ENCODE results near the gene CDK2.
A peak's percentile ranks its signal among the peaks of the same experiment; 100 is the strongest.

The CDK2 gene

DNA sequence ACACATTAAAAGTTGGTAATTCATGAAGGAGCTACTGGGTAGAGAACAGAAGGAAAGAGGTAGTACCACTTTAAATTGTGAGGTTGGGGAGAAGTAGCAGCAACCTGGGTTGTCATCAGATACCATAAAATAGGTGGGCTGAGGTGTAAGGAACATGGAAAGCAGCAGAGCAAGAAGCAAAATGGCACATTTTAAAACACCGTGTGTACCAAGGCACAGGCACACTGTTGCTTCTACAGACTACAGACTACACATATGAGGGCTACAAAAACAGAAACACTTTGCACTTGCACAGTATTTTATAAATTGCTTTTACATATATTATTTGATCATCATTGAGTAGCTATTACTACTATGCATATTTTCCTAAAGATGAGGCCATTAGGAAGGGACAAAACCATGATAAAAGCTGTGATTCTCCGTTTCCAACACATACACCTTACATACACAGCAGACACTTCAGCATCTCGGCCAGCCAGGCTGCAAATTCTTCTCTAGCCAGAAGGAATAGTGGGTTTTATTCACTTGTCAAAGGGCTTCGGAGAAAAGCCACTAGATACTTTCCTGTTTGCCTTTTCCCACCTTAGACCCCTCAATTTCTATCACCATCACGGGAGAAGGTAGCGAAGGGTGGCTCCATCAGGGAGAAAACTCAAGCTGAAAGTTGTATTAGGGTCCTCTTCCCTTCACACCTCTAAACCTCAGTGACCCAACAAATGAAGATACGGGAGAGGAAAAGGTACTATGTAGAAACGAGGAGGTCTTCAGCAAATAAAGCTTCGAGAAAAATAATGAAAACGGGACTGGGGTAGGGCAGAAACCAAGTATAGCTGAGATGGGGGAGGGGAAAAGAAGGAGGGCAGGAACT, 40.5 kb upstream of the CDK2 start:
- H4K5ac ChIP-seq (ENCODE audit: low read length): no peak overlapping the region
- no peak overlapping the region for H2BK120ac ChIP-seq (ENCODE audit: low read depth, low read length)
- H3K27me3 ChIP-seq (ENCODE audit: insufficient read depth, low read length, poor library complexity): no peaks in the 10 kb centered on the region
- peak overlapping the region; percentile 97 for H3K56ac ChIP-seq (ENCODE audit: low read length)
- H3K23ac ChIP-seq (ENCODE audit: low read length): no peak overlapping the region
- peak overlapping the region; percentile 96 for H3K27ac ChIP-seq (ENCODE audit: low read depth, low read length)
- H3K79me1 ChIP-seq (ENCODE audit: low read length): peaks cover 9% of the 10 kb centered on the region
- peak overlapping the region; percentile 83 for H3K18ac ChIP-seq (ENCODE audit: low read length)
- peak overlapping the region; percentile 63 for H3K4me3 ChIP-seq (ENCODE audit: low read length)
- peak overlapping the region; percentile 75 for H3K9ac ChIP-seq (ENCODE audit: low read length)
- no peak overlapping the region for H2AK5ac ChIP-seq (ENCODE audit: low read length)
- no peak overlapping the region for H2BK15ac ChIP-seq (replicated peaks; ENCODE audit: low read depth)
- no peak for DNase-seq
- H3K36me3 ChIP-seq (ENCODE audit: control insufficient read depth, insufficient read depth, low read length): peaks cover 2% of the 10 kb centered on the region
- H3K4me2 ChIP-seq (ENCODE audit: low read length): peak overlapping the region; percentile 20
- peaks cover 4% of the 10 kb centered on the region for H3K4me1 ChIP-seq (ENCODE audit: control insufficient read depth, low read depth, low read length)
- peak overlapping the region; percentile 73 for H3K4ac ChIP-seq (ENCODE audit: low read depth, low read length)
- no CpG with 5 or more reads among the region's 10 CpGs for WGBS (ENCODE audit: extremely low coverage, insufficient coverage, low lambda C conversion rate)
- peaks cover 42% of the 10 kb centered on the region for H3K79me2 ChIP-seq (ENCODE audit: control insufficient read depth, insufficient read depth, low read length)
- no peak overlapping the region for H4K8ac ChIP-seq (ENCODE audit: low read depth, low read length)
- peak overlapping the region; percentile 39 for H2BK5ac ChIP-seq (ENCODE audit: low read length)

DNA sequence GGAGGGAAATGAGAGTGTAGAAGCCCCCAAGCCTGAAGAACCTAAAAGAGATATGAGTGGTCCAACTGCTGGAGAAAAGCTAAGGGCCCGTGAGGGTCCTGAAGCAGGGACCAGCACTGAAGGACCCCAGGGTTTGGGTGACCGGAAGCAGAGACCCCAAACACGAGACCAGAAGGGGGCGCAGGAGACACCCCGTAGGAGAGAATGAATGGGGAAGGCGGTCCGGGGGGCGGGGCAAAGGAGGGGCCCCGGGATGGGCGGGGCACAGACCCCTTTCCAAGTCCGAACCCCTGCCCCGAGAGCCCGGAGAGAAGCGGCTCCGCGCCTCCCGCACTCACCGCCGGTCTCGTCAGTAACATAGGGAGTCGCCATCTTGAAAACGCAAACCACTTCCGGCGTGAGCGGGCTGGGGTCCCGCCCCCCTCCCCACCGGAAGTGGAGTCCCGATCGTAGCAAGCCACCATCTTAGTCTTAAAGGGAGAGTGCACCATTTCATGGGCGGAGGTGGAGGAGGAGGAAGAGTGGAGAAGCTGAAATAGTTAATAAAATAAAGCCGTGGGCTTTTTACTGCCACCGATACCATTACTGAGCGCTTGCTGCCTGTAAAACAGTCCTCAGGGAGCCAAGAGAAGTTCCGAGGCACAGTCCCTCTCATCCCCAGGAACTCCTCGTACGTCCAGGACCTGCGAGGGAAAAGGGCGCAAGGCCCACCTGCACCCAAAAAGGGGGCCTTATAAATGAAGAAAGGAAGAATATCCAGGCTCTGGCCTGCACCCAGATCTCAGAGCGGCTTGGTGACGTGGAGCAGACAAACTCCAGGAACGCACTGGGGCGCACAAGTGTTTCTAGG, 39.7 kb upstream of the CDK2 start:
- Histone ChIP-seq H3K23ac (ENCODE audit: low read length) (peak overlapping the region; percentile 71), H2AK5ac (ENCODE audit: low read length) (peak overlapping the region; percentile 24), H2BK15ac (replicated peaks; ENCODE audit: low read depth) (no peak overlapping the region), H4K8ac (ENCODE audit: low read depth, low read length) (peak overlapping the region; percentile 92), H3K4ac (ENCODE audit: low read depth, low read length) (peak overlapping the region; percentile 89), H2BK5ac (ENCODE audit: low read length) (peak overlapping the region; percentile 97), H3K56ac (ENCODE audit: low read length) (peak overlapping the region; percentile 97), H3K27ac (ENCODE audit: low read depth, low read length) (peak overlapping the region; percentile 96), H3K79me1 (ENCODE audit: low read length) (peaks cover 9% of the 10 kb centered on the region), H3K27me3 (ENCODE audit: insufficient read depth, low read length, poor library complexity) (no peaks in the 10 kb centered on the region), H3K18ac (ENCODE audit: low read length) (peak overlapping the region; percentile 96), H4K5ac (ENCODE audit: low read length) (no peak overlapping the region), H3K4me1 (ENCODE audit: control insufficient read depth, low read depth, low read length) (peaks cover 6% of the 10 kb centered on the region), H2BK120ac (ENCODE audit: low read depth, low read length) (peak overlapping the region; percentile 73), H3K79me2 (ENCODE audit: control insufficient read depth, insufficient read depth, low read length) (peaks cover 37% of the 10 kb centered on the region), H3K4me3 (ENCODE audit: low read length) (peak overlapping the region; percentile 78), H3K9ac (ENCODE audit: low read length) (peak overlapping the region; percentile 75), H3K36me3 (ENCODE audit: control insufficient read depth, insufficient read depth, low read length) (peaks cover 2% of the 10 kb centered on the region), H3K4me2 (ENCODE audit: low read length) (peak overlapping the region; percentile 20)
- WGBS (ENCODE audit: extremely low coverage, insufficient coverage, low lambda C conversion rate): no CpG with 5 or more reads among the region's 42 CpGs
- peak; percentile 97 for DNase-seq

DNA sequence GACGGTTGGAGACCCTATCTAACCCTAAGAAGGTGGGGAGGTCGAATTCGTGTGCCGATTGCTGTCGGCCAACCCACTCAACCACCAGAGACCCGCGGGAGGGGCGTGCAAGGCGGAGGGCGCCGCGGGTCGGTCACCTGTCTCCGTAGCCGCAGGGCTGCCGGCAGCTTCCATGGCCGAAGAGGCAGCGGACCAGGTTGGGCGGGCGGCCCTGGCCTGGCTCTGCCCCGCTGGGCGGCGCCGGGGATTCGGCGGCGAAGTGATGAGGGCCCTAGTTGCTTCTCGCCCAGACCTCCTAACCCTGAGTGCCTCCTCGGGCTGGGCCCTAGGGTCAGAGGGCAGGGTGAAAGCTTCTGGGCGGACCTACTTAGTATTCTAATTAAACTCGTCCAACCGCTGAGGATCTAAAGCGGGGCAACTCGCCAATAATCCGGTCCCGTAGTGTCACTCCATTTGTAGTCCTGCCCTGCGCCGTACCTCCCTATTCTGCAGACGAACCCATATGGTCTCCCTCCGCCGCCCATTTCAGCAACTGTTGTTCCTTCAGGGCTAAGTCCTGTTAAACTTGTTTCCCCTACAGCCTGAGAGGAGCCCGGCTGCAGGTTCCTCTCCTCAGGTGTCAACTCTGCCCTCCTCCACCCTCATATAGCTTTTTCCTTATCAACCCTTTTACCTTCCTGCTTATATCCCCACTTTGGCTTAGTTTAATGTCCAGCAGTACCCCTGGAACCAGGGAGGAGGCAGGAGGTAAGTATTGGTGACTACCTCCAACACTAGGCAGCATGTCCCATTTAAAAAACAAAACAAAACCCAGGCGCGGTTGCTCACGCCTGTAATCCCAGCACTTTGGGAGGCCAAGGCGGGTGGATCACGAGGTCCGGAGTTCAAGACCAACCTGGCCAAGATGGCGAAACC, 38.8 kb upstream of the CDK2 start, which contains the start of gene PYM1:
TSS of gene PYM1 (minus strand) at position 307 of the 915 bp plus-strand sequence. CDS start at position 174, 133 bp downstream.
- H3K27me3 ChIP-seq (ENCODE audit: insufficient read depth, low read length, poor library complexity): peaks cover 2% of the 10 kb centered on the region
- peak within 1 kb of the TSS; percentile 97 for H2BK5ac ChIP-seq (ENCODE audit: low read length)
- H2BK15ac ChIP-seq (replicated peaks; ENCODE audit: low read depth): no peak within 1 kb of the TSS
- peak within 1 kb of the TSS; percentile 73 for H2BK120ac ChIP-seq (ENCODE audit: low read depth, low read length)
- peak; percentile 95 for DNase-seq
- H4K5ac ChIP-seq (ENCODE audit: low read length): peak within 1 kb of the TSS; percentile 5
- H3K4me2 ChIP-seq (ENCODE audit: low read length): peak within 1 kb of the TSS; percentile 35
- peak within 1 kb of the TSS; percentile 92 for H4K8ac ChIP-seq (ENCODE audit: low read depth, low read length)
- H3K23ac ChIP-seq (ENCODE audit: low read length): peak within 1 kb of the TSS; percentile 71
- peak within 1 kb of the TSS; percentile 97 for H3K56ac ChIP-seq (ENCODE audit: low read length)
- H3K27ac ChIP-seq (ENCODE audit: low read depth, low read length): peak within 1 kb of the TSS; percentile 96
- WGBS (ENCODE audit: extremely low coverage, insufficient coverage, low lambda C conversion rate): no CpG with 5 or more reads among the region's 49 CpGs
- H3K36me3 ChIP-seq (ENCODE audit: control insufficient read depth, insufficient read depth, low read length): no peaks in the 10 kb centered on the region
- H3K4ac ChIP-seq (ENCODE audit: low read depth, low read length): peak within 1 kb of the TSS; percentile 89
- H3K18ac ChIP-seq (ENCODE audit: low read length): peak within 1 kb of the TSS; percentile 96
- H3K9ac ChIP-seq (ENCODE audit: low read length): peak within 1 kb of the TSS; percentile 75
- peak within 1 kb of the TSS; percentile 78 for H3K4me3 ChIP-seq (ENCODE audit: low read length)
- H3K79me2 ChIP-seq (ENCODE audit: control insufficient read depth, insufficient read depth, low read length): peaks cover 29% of the 10 kb centered on the region
- H2AK5ac ChIP-seq (ENCODE audit: low read length): peak within 1 kb of the TSS; percentile 24
- peaks cover 8% of the 10 kb centered on the region for H3K79me1 ChIP-seq (ENCODE audit: low read length)
- peaks cover 6% of the 10 kb centered on the region for H3K4me1 ChIP-seq (ENCODE audit: control insufficient read depth, low read depth, low read length)

DNA sequence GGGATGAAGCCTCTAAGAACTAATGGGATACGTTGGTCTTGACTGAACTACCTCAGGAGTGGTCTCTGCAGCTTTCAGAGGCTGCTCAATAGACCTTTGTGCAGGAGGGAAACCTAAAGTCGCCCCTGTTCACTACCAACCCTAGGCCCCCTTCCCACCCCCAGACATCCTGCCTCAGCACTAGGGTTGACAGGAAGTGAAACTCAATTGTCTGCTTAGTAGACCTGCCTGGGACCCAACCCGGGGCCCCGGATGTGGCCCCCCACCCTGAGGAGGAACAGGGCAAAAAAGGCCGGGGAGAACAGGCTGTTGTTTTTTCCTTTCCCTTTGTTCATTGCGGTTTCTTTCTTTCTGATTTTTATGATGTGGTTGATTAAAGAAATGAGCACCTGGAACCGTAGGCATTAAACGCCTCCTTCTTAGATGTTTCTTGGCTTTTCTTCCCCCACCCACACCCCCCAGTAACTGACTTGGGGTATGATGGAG, 37.3 kb upstream of the CDK2 start:
- H4K8ac ChIP-seq (ENCODE audit: low read depth, low read length): no peak overlapping the region
- no peak overlapping the region for H3K27ac ChIP-seq (ENCODE audit: low read depth, low read length)
- peaks cover 6% of the 10 kb centered on the region for H3K79me1 ChIP-seq (ENCODE audit: low read length)
- no peak overlapping the region for H3K4me3 ChIP-seq (ENCODE audit: low read length)
- no peak overlapping the region for H2AK5ac ChIP-seq (ENCODE audit: low read length)
- H3K23ac ChIP-seq (ENCODE audit: low read length): no peak overlapping the region
- no peak overlapping the region for H3K9ac ChIP-seq (ENCODE audit: low read length)
- no peak overlapping the region for H3K4me2 ChIP-seq (ENCODE audit: low read length)
- H3K4me1 ChIP-seq (ENCODE audit: control insufficient read depth, low read depth, low read length): peaks cover 6% of the 10 kb centered on the region
- no peak overlapping the region for H3K18ac ChIP-seq (ENCODE audit: low read length)
- no CpG with 5 or more reads among the region's 8 CpGs for WGBS (ENCODE audit: extremely low coverage, insufficient coverage, low lambda C conversion rate)
- H3K27me3 ChIP-seq (ENCODE audit: insufficient read depth, low read length, poor library complexity): peaks cover 5% of the 10 kb centered on the region
- H2BK15ac ChIP-seq (replicated peaks; ENCODE audit: low read depth): no peak overlapping the region
- no peak overlapping the region for H3K4ac ChIP-seq (ENCODE audit: low read depth, low read length)
- no peaks in the 10 kb centered on the region for H3K36me3 ChIP-seq (ENCODE audit: control insufficient read depth, insufficient read depth, low read length)
- H3K56ac ChIP-seq (ENCODE audit: low read length): no peak overlapping the region
- H2BK5ac ChIP-seq (ENCODE audit: low read length): no peak overlapping the region
- no peak overlapping the region for H2BK120ac ChIP-seq (ENCODE audit: low read depth, low read length)
- no peak overlapping the region for H4K5ac ChIP-seq (ENCODE audit: low read length)
- DNase-seq: no peak
- H3K79me2 ChIP-seq (ENCODE audit: control insufficient read depth, insufficient read depth, low read length): peaks cover 21% of the 10 kb centered on the region

DNA sequence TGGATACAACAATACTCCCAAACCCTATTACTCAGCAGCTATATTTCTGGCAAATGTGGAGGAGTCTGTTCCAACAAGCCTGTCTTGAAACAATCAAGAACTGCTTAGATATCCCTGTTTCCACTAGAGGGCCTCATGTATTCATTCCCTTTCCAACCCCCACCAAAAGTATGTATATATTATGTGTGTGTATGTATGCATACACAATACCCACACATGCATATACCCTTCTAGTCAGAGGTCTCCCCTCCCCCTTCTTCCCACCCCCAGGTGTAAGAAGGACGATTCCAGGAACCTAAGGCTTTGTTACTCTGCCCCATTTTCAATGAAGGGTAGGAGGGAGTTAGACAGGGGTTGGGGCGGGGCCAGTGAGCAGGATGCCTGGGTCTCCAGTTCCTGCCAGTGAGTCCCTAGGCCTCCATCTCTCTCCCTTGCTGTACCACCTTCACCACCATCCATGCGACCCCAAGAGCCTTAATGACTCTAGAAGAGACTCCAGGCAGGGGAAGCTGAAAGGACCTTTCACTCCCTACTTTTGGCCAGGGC, 35.8 kb upstream of the CDK2 start, which contains the start of gene DGKA:
TSS of gene DGKA (plus strand) at position 392 of the 546 bp plus-strand sequence. CDS start 5,342 bp downstream, outside the sequence.
- H3K27ac ChIP-seq (ENCODE audit: low read depth, low read length): no peak within 1 kb of the TSS
- H3K56ac ChIP-seq (ENCODE audit: low read length): peak within 1 kb of the TSS; percentile 87
- H4K8ac ChIP-seq (ENCODE audit: low read depth, low read length): peak within 1 kb of the TSS; percentile 84
- peak within 1 kb of the TSS; percentile 77 for H3K9ac ChIP-seq (ENCODE audit: low read length)
- no CpG with 5 or more reads among the region's 3 CpGs for WGBS (ENCODE audit: extremely low coverage, insufficient coverage, low lambda C conversion rate)
- no peak within 1 kb of the TSS for H3K23ac ChIP-seq (ENCODE audit: low read length)
- H2BK120ac ChIP-seq (ENCODE audit: low read depth, low read length): no peak within 1 kb of the TSS
- H2BK15ac ChIP-seq (replicated peaks; ENCODE audit: low read depth): no peak within 1 kb of the TSS
- peak within 1 kb of the TSS; percentile 93 for H3K4me2 ChIP-seq (ENCODE audit: low read length)
- H3K4me1 ChIP-seq (ENCODE audit: control insufficient read depth, low read depth, low read length): peaks cover 3% of the 10 kb centered on the region
- no peaks in the 10 kb centered on the region for H3K79me1 ChIP-seq (ENCODE audit: low read length)
- peak; percentile 62 for DNase-seq
- no peak within 1 kb of the TSS for H2BK5ac ChIP-seq (ENCODE audit: low read length)
- no peak within 1 kb of the TSS for H4K5ac ChIP-seq (ENCODE audit: low read length)
- H3K79me2 ChIP-seq (ENCODE audit: control insufficient read depth, insufficient read depth, low read length): peaks cover 8% of the 10 kb centered on the region
- H3K4me3 ChIP-seq (ENCODE audit: low read length): peak within 1 kb of the TSS; percentile 52
- H3K18ac ChIP-seq (ENCODE audit: low read length): peak within 1 kb of the TSS; percentile 15
- peaks cover 8% of the 10 kb centered on the region for H3K27me3 ChIP-seq (ENCODE audit: insufficient read depth, low read length, poor library complexity)
- H2AK5ac ChIP-seq (ENCODE audit: low read length): no peak within 1 kb of the TSS
- no peak within 1 kb of the TSS for H3K4ac ChIP-seq (ENCODE audit: low read depth, low read length)
- no peaks in the 10 kb centered on the region for H3K36me3 ChIP-seq (ENCODE audit: control insufficient read depth, insufficient read depth, low read length)

Measured in mesendoderm (in vitro differentiated cells).